ENCODE data around the gene L1CAM. TPM values are rescaled to one million over a fixed set of nuclear protein-coding genes. Genes with fewer than 3 reads are reported as not detected.

L1CAM gene
- total RNA-seq, 1 donor from 2014 or later, result 1.4 TPM

DNA sequence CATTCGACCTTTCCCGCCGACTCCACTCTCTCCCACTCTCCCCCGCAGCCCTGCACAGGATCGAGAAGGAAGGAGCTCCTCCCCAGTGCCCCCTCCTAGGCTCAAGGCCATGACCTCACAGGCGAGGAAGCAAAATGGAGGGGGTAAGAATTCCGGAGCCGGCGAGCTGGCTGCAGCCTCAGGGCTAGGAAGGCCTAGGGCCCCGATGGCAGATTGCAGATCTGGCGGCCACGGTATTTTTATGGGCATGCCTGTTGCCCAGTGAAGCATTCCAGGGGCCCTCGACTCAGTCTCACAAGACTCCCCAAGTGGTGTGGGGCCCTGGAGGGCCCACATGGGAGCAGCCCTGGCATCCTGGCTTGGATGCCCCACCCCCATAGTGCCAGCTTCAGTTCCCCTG lies 942 bp upstream of the L1CAM start:
- no peak overlapping the region for H3K27ac Mint-ChIP-seq
- peaks cover 47% of the 10 kb centered on the region for H3K27me3 Mint-ChIP-seq
- DNase-seq (ENCODE audit: low spot score, unreplicated experiment), result no peak
- peaks cover 9% of the 10 kb centered on the region for H3K9me3 Mint-ChIP-seq (ENCODE audit: low read depth)
- H3K4me3 Mint-ChIP-seq (ENCODE audit: low read depth), result no peak overlapping the region
- H3K36me3 Mint-ChIP-seq (ENCODE audit: insufficient read depth), result no peaks in the 10 kb centered on the region
- TF ChIP-seq, protein P1, sequence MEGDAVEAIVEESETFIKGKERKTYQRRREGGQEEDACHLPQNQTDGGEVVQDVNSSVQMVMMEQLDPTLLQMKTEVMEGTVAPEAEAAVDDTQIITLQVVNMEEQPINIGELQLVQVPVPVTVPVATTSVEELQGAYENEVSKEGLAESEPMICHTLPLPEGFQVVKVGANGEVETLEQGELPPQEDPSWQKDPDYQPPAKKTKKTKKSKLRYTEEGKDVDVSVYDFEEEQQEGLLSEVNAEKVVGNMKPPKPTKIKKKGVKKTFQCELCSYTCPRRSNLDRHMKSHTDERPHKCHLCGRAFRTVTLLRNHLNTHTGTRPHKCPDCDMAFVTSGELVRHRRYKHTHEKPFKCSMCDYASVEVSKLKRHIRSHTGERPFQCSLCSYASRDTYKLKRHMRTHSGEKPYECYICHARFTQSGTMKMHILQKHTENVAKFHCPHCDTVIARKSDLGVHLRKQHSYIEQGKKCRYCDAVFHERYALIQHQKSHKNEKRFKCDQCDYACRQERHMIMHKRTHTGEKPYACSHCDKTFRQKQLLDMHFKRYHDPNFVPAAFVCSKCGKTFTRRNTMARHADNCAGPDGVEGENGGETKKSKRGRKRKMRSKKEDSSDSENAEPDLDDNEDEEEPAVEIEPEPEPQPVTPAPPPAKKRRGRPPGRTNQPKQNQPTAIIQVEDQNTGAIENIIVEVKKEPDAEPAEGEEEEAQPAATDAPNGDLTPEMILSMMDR (IDR thresholded peaks at IDR 0.05; ENCODE audit: unreplicated experiment), result no peak
- no peaks in the 10 kb centered on the region for H3K4me1 Mint-ChIP-seq (ENCODE audit: low read depth)

DNA sequence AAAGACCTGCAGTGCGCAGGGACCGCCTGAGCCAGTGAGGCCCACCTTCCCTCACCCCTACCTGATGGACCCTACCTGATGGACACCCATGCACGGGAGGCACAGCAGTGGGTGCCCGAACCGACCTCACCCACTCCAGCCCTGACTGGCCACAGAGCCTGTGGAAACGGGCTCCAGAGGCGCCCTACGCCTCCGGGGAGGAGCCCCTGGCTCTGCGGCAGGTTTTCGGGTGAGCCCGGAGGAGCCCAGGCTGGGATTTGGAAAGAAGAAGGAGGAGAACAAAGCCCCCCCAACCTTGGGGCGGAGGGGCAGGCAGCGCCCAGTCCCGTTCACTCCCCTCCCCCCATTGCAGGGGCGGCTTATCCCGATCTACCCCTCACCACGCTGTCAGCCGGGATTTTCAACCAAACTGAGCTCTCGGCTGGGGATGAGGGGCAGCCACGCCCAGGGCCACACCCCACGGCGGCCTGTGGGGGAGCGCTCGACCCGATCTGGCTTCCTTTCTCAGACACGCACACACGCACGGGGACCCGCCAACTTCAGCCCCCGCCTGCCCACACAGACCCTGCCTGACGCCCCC lies 675 bp downstream of the L1CAM start:
- no peaks in the 10 kb centered on the region for H3K36me3 Mint-ChIP-seq (ENCODE audit: insufficient read depth)
- H3K4me3 Mint-ChIP-seq (ENCODE audit: low read depth), result no peak overlapping the region
- peaks cover 9% of the 10 kb centered on the region for H3K9me3 Mint-ChIP-seq (ENCODE audit: low read depth)
- TF ChIP-seq, protein P1 (IDR thresholded peaks at IDR 0.05; ENCODE audit: unreplicated experiment), result no peak
- H3K27me3 Mint-ChIP-seq, result peaks cover 50% of the 10 kb centered on the region
- DNase-seq (ENCODE audit: low spot score, unreplicated experiment), result no peak
- H3K4me1 Mint-ChIP-seq (ENCODE audit: low read depth), result no peaks in the 10 kb centered on the region
- H3K27ac Mint-ChIP-seq, result no peak overlapping the region

DNA sequence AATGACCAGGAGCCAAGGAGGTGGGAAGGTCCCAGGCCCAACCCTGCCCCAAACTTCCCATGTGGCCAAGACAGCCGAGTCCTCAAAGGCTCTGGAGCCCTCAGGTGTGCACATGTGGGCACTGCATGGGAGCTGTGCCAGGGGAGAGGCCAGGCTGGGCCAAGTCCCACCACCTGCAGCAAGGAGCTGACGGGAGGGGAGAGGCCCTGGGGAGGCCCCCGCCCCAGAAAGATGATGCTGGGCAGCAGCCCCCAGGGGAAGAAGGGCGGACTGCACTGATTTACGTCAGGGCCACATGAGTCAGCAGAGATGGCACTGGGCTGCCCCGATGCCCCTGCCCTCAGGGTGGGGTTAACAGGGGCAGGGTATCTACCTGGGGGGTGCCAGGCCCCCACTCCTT lies 1.4 kb downstream of the L1CAM start:
- peaks cover 6% of the 10 kb centered on the region for H3K9me3 Mint-ChIP-seq (ENCODE audit: low read depth)
- DNase-seq (ENCODE audit: low spot score, unreplicated experiment), result no peak
- H3K36me3 Mint-ChIP-seq (ENCODE audit: insufficient read depth), result no peaks in the 10 kb centered on the region
- H3K4me1 Mint-ChIP-seq (ENCODE audit: low read depth), result no peaks in the 10 kb centered on the region
- peaks cover 49% of the 10 kb centered on the region for H3K27me3 Mint-ChIP-seq
- no peak overlapping the region for H3K27ac Mint-ChIP-seq
- TF ChIP-seq, protein P1 (IDR thresholded peaks at IDR 0.05; ENCODE audit: unreplicated experiment), result peak; percentile 16
- H3K4me3 Mint-ChIP-seq (ENCODE audit: low read depth), result no peak overlapping the region

DNA sequence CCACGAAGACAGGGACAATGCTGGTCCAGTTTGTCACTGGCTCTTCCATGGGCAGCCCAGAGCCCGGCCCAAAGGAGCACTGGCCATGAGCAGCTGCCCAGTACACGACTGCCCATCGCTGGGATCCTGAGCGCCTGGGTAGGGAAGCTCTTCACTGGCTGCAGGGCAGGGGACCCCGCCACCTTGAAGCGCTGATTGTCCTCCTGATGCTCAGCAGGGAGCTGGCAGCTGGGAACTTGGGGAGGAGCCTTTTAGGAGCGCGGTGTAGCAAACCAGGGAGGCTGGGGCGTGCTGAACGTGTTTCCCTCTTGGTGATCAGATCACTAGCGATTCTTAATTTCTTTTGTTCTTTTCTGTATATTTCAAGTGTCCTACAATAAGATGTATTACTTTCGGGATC lies 1.8 kb downstream of the L1CAM start:
- Mint-ChIP-seq H3K4me1 (ENCODE audit: low read depth) (no peaks in the 10 kb centered on the region), H3K27me3 (peaks cover 52% of the 10 kb centered on the region), H3K9me3 (ENCODE audit: low read depth) (peaks cover 6% of the 10 kb centered on the region), H3K27ac (no peak overlapping the region), H3K36me3 (ENCODE audit: insufficient read depth) (no peaks in the 10 kb centered on the region), H3K4me3 (ENCODE audit: low read depth) (no peak overlapping the region)
- DNase-seq (ENCODE audit: low spot score, unreplicated experiment), result no peak
- TF ChIP-seq, protein P1 (IDR thresholded peaks at IDR 0.05; ENCODE audit: unreplicated experiment), result no peak

- no peak overlapping the region for H3K4me3 Mint-ChIP-seq (ENCODE audit: low read depth)
- no peaks in the 10 kb centered on the region for H3K36me3 Mint-ChIP-seq (ENCODE audit: insufficient read depth)
- peaks cover 3% of the 10 kb centered on the region for H3K9me3 Mint-ChIP-seq (ENCODE audit: low read depth)
- H3K27ac Mint-ChIP-seq, result no peak overlapping the region
- H3K27me3 Mint-ChIP-seq, result peaks cover 51% of the 10 kb centered on the region
- TF ChIP-seq, protein P1 (IDR thresholded peaks at IDR 0.05; ENCODE audit: unreplicated experiment), result no peak
- DNase-seq (ENCODE audit: low spot score, unreplicated experiment), result no peak
- H3K4me1 Mint-ChIP-seq (ENCODE audit: low read depth), result no peaks in the 10 kb centered on the region
Observed at GRCh38 chrX:153883163-153883843, 2.7 kb downstream of the L1CAM start.

All from progenitor cell of endocrine pancreas (in vitro differentiated cells).